Putamen (tissue), 1 donor: Measurements from ENCODE around the gene GLT1D1.
"Not testable (repeated sequence)": the region's sequence is repeated elsewhere in the genome, so short reads cannot be mapped to it uniquely, and the experiment has no call there.

ENCODE experiments used
- DNase-seq: peaks from one replicate; pipeline ENCODE4 v3.0.0-alpha.2; 2016; ENCODE audit warnings: low spot score

The GLT1D1 gene

GRCh38 chr12:128820723-128821432, 32.4 kb upstream of the GLT1D1 start:
- peak; percentile 45 for DNase-seq

DNA sequence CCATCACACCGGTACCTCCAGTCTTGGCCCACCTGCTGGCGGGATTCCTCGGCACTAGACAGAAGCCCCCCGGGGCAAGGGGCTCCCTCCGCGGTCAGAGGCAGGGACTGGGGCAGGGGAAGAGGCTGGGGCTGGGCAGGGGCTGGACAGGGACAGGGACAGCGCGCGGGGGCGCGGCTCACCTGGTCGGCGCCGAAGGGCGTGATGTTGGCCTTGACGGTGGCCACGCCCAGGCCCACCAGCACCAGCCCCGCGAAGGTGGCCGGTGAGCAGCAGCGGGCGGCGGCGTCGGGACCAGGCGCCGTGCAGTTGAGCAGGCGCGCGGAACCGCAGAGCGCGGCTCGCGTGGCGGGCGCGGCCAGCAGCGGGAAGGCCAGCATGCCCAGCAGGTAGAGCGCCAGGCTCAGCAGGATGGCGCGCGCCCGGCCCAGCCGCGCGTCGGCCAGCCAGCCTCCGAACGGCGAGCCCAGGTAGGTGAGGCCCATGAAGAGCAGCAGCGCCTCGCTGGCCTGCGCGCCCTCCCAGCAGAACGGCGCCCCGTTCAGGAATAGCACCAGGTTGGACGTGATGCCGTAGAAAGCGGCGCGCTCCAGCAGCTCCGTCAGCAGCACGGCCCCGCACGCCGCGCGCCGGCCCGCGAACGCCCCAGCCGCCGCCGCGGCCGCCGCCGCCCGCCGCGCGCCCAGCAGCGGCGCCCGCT, 29.9 kb upstream of the GLT1D1 start:
- DNase-seq: no peak

GRCh38 chr12:128823916-128824839, 29.1 kb upstream of the GLT1D1 start, which contains the start of gene SLC15A4:
SLC15A4 (minus strand) TSS chr12:128823958; CDS start chr12:128823943, 15 bp downstream.
- DNase-seq: peak; percentile 92

DNA sequence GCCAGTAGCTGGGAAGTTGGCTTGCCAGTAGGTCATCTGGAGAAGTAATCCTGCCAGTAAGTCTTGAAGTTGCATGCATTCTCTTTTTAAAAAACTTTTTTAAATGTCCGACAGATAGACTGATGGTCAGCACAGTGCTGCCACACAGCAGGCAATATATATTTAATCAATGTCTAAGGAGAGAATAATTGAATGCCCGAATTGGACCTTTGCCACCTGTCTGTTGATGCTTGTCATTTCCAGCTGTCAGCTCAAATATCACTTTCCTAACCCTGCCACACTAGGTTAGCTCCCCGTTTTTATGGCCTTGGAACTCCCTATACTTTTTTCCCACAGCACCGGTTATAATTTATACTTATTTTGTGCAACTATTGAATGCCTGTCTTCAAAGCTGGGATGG, 27.4 kb upstream of the GLT1D1 start:
- DNase-seq: no peak

DNA sequence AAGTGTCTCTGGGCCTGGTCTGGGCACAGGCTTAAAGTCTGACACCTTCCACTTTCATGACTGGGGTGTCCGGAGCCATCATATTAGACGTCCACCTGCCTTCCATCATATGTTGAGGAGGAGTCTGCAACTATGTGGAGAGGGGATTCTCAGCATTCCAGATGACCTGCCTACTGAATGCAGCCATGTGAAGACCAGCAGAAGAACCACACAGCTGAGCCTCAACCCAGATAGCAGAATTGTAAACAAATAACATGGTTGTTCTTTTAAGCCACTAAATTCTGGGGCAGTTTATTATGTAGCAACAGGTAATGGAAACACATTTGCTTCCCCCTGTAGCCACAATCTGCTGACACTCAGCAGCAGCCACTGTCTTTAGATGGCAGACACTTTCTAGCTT, 25.6 kb upstream of the GLT1D1 start:
- no peak for DNase-seq

DNA sequence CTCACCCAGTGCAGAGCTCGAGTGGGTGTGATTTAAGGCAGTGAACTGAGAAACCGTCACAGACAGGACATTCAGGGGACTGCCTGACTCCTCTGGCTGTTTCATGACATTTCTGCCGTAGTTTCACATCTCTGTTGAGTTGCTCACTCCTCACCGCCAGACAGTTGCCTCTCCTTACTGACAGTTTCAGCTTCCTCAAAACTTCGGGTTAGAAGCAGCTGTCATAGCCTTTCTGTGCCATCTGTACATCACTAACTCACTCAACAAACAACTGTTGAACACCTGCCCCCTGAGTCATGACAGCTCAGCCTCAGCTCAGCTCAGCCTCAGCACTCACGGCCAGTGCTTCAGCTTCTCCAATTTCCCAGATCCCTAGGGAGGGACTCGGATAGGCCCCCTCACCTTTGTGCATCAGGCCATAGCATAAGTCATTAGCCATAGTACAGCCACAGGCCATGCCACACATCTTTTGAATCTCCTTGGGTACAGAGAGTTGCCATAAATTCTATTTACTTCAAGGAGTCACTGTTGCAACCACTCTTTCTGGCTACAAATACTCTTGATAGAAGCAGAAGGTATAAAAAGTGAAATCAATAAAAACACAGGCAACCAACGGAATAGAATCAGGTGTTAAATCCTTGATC, 23.3 kb upstream of the GLT1D1 start:
- no peak for DNase-seq

DNA sequence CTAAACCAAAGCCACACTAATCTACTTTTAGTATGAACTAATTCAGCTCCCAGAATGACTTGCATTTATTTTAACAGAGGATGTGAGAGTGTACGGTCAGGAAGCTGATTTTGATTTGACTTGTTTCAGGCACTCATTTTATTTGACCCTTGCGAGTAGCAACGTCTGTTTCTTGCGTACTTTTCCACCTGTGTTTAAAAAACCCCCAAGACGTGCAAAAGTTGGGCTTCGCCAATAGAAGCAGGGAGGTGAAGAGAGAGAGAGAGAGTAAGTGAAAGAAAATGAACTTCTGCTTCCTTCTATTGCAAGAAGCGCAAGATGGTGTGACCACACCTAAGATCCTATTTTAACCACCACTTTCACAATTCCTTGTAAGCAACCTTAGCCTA, 22.8 kb upstream of the GLT1D1 start:
- DNase-seq: no peak

- no peak for DNase-seq
These were observed 19.9 kb upstream of the GLT1D1 start for GRCh38 chr12:128833418-128833817.

DNA sequence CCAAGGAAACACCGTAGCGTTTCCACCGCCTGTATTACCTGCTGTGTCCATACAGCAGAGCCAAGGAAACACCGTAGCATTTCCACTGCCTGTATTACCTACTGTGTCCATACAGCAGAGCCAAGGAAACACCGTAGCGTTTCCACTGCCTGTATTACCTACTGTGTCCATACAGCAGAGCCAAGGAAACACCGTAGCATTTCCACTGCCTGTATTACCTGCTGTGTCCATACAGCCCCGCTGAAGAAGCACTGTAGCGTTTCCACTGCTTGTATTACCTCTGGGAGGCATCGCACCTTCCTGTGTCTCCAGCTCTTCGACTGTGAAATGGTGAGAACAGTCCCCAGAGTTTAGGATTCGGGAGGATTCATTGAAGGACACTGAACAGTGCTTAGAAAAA, 13.4 kb upstream of the GLT1D1 start:
- DNase-seq: not testable (repeated sequence)

- DNase-seq: no peak
These were observed 12.3 kb upstream of the GLT1D1 start for GRCh38 chr12:128840862-128841468.

DNA sequence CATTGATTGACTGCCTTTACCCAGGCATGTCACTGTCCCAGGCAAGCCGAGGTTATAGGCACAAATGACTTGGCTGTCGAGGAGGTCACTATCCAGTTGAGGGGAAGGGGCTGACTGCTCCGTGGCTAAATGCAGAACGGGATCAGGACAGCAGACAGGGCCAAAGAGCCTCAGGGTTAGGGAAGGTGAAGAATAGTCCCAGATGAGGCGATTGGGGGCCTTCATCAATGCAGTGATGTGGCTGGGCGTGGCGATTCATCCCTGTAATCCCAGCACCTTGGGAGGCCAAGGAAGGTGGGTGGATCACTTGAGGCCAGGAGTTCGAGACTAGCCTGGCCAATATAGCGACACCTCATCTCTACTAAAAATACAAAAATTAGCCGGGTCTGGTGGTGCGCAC, 10.7 kb upstream of the GLT1D1 start:
- no peak for DNase-seq

- DNase-seq: no peak
These were observed 9.7 kb upstream of the GLT1D1 start for GRCh38 chr12:128843538-128843937.

- DNase-seq: no peak
These were observed 9.1 kb upstream of the GLT1D1 start for GRCh38 chr12:128844031-128844635.

GRCh38 chr12:128846671-128847070, 6.6 kb upstream of the GLT1D1 start:
- not testable (repeated sequence) for DNase-seq

GRCh38 chr12:128848371-128848770, 4.9 kb upstream of the GLT1D1 start:
- no peak for DNase-seq

- DNase-seq: not testable (repeated sequence)
These were observed 3.5 kb upstream of the GLT1D1 start for GRCh38 chr12:128849806-128850205.

DNA sequence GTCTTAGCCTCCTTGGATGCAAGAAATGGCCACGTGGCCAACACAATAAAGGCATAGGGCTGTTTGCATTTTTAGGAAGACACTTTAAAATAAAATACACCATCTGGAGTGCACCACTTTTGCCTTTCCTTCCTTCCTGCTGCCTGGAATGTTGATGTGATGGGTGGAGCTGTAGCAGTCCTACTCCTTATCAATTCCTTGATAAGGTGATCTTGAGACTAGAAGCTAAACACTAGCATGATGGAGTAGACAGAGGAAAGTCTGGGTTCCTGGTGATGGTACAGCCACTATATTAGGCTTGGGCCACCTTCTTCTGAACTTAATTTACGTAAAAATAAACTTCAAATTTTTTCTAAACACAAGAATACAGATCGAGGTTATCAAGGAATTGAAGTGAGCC, 2.9 kb upstream of the GLT1D1 start:
- no peak for DNase-seq

GRCh38 chr12:128851429-128851828, 1.8 kb upstream of the GLT1D1 start:
- not testable (repeated sequence) for DNase-seq

DNA sequence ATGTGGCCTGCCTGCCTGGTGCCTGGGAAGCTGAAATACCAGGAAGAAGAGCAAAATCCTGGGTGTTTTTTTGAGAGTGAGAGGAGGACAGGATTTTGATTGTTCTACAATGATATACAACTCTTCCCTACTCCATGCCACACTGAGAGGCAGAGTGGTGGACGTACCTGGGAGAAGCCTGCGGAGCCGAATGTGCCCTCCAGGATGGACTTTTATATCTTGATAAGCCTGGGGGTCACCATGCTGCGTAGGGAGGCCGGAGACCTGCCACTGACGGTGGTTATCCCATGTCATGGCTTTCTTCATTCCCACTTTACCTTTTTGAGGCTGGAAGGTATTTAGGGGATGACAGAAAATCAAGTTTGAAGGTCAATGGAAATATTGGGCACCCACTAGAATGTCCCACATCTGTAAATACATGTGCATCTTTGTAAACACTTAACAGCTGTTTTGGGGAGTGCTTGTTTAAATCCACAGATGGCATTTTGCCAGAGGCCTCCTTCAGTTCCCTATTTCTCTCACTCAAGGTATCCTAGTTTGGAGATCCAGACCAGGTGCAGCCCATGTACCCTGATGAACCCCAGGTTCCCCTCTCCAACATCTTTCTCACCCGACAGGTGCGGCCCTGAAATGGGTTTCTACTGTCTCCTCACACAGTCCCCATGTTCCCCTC, 1.1 kb upstream of the GLT1D1 start:
- DNase-seq: no peak

DNA sequence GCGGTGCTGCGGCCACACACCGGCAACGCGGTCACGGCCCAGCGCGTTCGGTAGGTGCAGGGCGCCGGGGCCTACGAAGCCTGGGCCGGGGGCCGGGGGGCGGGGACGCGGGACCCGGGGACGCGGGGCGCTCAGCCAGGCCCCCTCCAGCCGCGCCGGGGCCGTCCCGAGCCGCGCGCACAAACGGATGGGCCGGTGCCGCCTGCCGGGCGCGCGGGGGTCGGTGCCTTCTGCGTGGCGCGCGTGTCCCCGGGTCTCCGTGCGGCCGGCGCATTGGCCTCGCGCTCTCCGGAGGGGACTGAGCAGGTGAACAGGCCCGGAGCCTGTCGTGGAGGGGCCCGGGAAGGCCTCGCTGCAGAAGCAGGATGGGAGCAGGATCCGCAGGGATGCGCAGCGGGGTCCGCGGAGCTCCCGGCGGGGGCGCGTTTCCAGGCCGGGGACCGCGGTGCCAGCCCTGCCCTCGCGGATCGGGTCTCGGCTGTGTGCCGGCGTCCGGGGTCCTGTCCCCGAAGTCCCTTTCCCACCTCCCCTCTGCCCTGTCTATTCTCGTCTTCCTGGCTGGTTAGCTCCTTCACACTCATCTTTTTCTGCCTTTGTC, 421 bp downstream of the GLT1D1 start:
- DNase-seq: no peak
